HCT116 (cell line): ENCODE results near the gene CCNJL. TPM values are rescaled to one million over a fixed set of nuclear protein-coding genes. Genes with fewer than 3 reads are reported as not detected.

Experiments
- ATAC-seq: fragments of 200-7000 bp; cut with Tn5 transposase; 2 replicates; pipeline ENCODE4 v1.9.1; 2020; ENCODE audit warnings: mild to moderate bottlenecking, moderate library complexity
- BruUV-seq: library from RNA; stranded (reverse); fragments of 400-500 nt; replicated peaks from 2 replicates; lab custom pipeline; 2021; lab: Mats Ljungman, UMichigan
- CTCF ChIA-PET: fragments of 300-600 bp; sonication (Branson Sonifier 250); formaldehyde crosslinking; loops from one replicate; lab custom pipeline; 2021; ENCODE audit warnings: antibody characterized with exemption; lab: Charles Lee
- POLR2A ChIA-PET: fragments of 300-600, 350-600 bp; sonication (Branson Sonifier 250); formaldehyde crosslinking; loops from one replicate; lab custom pipeline; 2021; ENCODE audit warnings: antibody characterized with exemption; lab: Charles Lee
- RAD21 ChIA-PET, 2 experiments: fragments of 300-600 bp; sonication (Branson Sonifier 250); formaldehyde crosslinking; loops; one replicate each; lab custom pipeline; 2023; ENCODE audit warnings: low total read pairs in 2 of 2; ENCODE audit not compliant: uncharacterized antibody in 2 of 2, unreplicated experiment in 2 of 2, low non-redundant PET in 1 of 2; lab: Charles Lee
- DNase-seq: peaks from one replicate; pipeline ENCODE4 v3.0.0-alpha.2; 2010; ENCODE audit warnings: low read depth, low spot score
- H2AFZ ChIP-seq: fragments of 200-600 bp; shearing (Covaris generic), sonication (generic); 2 replicates; pipeline ENCODE4 v1.6.1; 2017; ENCODE audit warnings: low read depth, mixed run types, mixed read lengths, antibody characterized with exemption, low read length; ENCODE audit not compliant: poor library complexity, severe bottlenecking
- H3K27ac ChIP-seq: 2 replicates; pipeline ENCODE4 v1.5.1; 2012; ENCODE audit warnings: low read depth, low read length
- H3K27me3 ChIP-seq: fragments of 200-600 bp; sonication (generic); 2 replicates; pipeline ENCODE4 v1.6.1; 2016; ENCODE audit warnings: mixed run types, low read length, mixed read lengths; ENCODE audit not compliant: insufficient read depth
- H3K36me3 ChIP-seq, 2 experiments: fragments of 200-500 bp in 1 of 2; fragments of 200-600 bp in 1 of 2; sonication (Bioruptor generic) in 1 of 2; sonication (generic) in 1 of 2; 2 replicates each; pipeline versions ENCODE4 v1.5.1 to v1.6.1; 2014 to 2016; ENCODE audit warnings: low read length in 2 of 2, inconsistent platforms in 1 of 2, mixed read lengths in 1 of 2, mixed run types in 1 of 2; ENCODE audit not compliant: insufficient read depth in 2 of 2, control insufficient read depth in 1 of 2
- H3K4me1 ChIP-seq, 2 experiments: fragments of 200-600 bp in 1 of 2; sonication (generic) in 1 of 2; 2 replicates each; pipeline versions ENCODE4 v1.5.1 to v1.6.1; 2012 to 2017; ENCODE audit warnings: low read length in 2 of 2, inconsistent platforms in 1 of 2, mild to moderate bottlenecking in 1 of 2, mixed read lengths in 1 of 2, mixed run types in 1 of 2, moderate library complexity in 1 of 2; ENCODE audit not compliant: insufficient read depth in 2 of 2, control insufficient read depth in 1 of 2
- H3K4me2 ChIP-seq: fragments of 200-600 bp; sonication (generic); 2 replicates; pipeline ENCODE4 v1.6.1; 2017; ENCODE audit warnings: mixed run types, low read length, mixed read lengths
- H3K4me3 ChIP-seq, 2 experiments: fragments of 200-600 bp in 1 of 2; sonication (generic) in 1 of 2; replicated peaks in 1 of 2; 2 replicates each; pipeline ENCODE4 v1.5.1; 2011 to 2016; ENCODE audit warnings: low read length in 2 of 2, control low read depth in 1 of 2, low read depth in 1 of 2, mild to moderate bottlenecking in 1 of 2, mixed read lengths in 1 of 2, mixed run types in 1 of 2
- H3K79me2 ChIP-seq: fragments of 200-600 bp; sonication (generic); 2 replicates; pipeline ENCODE4 v1.6.1; 2017; ENCODE audit warnings: mild to moderate bottlenecking, mixed run types, low read length, moderate library complexity, mixed read lengths; ENCODE audit not compliant: insufficient read depth
- H3K9ac ChIP-seq: fragments of 200-600 bp; sonication (generic); 2 replicates; pipeline ENCODE4 v1.6.1; 2016; ENCODE audit warnings: low read length, mixed read lengths
- H3K9me2 ChIP-seq: fragments of 200-600 bp; sonication (generic), shearing (Covaris generic); 2 replicates; pipeline ENCODE4 v1.6.1; 2017; ENCODE audit warnings: mixed run types, mild to moderate bottlenecking, moderate library complexity; ENCODE audit not compliant: insufficient read depth
- H3K9me3 ChIP-seq, 2 experiments: fragments of 200-500 bp in 1 of 2; fragments of 200-600 bp in 1 of 2; sonication (Bioruptor generic) in 1 of 2; sonication (generic) in 1 of 2; 2 replicates each; pipeline ENCODE4 v1.6.1; 2014 to 2017; ENCODE audit warnings: low read length in 2 of 2, mixed read lengths in 2 of 2, inconsistent platforms in 1 of 2, low read depth in 1 of 2, mild to moderate bottlenecking in 1 of 2, mixed run types in 1 of 2, moderate library complexity in 1 of 2; ENCODE audit not compliant: control insufficient read depth in 1 of 2, insufficient read depth in 1 of 2
- H4K20me1 ChIP-seq: fragments of 200-600 bp; sonication (generic), shearing (Covaris generic); 2 replicates; pipeline ENCODE4 v1.6.1; 2017; ENCODE audit warnings: mixed run types, mild to moderate bottlenecking, moderate library complexity; ENCODE audit not compliant: insufficient read depth
- ATF3 ChIP-seq: IDR thresholded peaks from 2 replicates; pipeline ENCODE4 v1.6.1; 2012
- CBX3 ChIP-seq: IDR thresholded peaks from 2 replicates; pipeline ENCODE4 v1.6.1; 2012; ENCODE audit warnings: low read depth
- EGR1 ChIP-seq: IDR thresholded peaks from 2 replicates; pipeline ENCODE4 v1.6.1; 2012; ENCODE audit warnings: low read depth
- EZH2 ChIP-seq: fragments of 200-600 bp; sonication (generic); IDR thresholded peaks from 2 replicates; pipeline ENCODE4 v1.6.1; 2017; ENCODE audit warnings: antibody characterized with exemption, mixed run types
- EZH2phosphoT487 ChIP-seq: fragments of 200-600 bp; IDR thresholded peaks from 2 replicates; pipeline ENCODE4 v1.6.1; 2018; ENCODE audit warnings: antibody characterized with exemption, borderline replicate concordance
- FOSL1 ChIP-seq: IDR thresholded peaks from 2 replicates; pipeline ENCODE4 v1.6.1; 2012; ENCODE audit warnings: low read depth
- MAX ChIP-seq: IDR thresholded peaks from 2 replicates; pipeline ENCODE4 v1.6.1; 2012
- POLR2AphosphoS5 ChIP-seq: IDR thresholded peaks from 2 replicates; pipeline ENCODE4 v1.6.1; 2011; ENCODE audit warnings: mild to moderate bottlenecking, low read depth, low read length, moderate library complexity
- SIN3A ChIP-seq: IDR thresholded peaks from 2 replicates; pipeline ENCODE4 v1.6.1; 2012; ENCODE audit warnings: low read depth
- TCF7L2 ChIP-seq: IDR thresholded peaks from 2 replicates; pipeline ENCODE4 v1.7.0; 2011; ENCODE audit warnings: borderline replicate concordance, inconsistent platforms; ENCODE audit not compliant: insufficient read depth, insufficient read length; ENCODE audit errors: extremely low read depth
- ZNF274 ChIP-seq: fragments of 200-500 bp; sonication (Bioruptor generic); IDR thresholded peaks from 2 replicates; pipeline ENCODE4 v1.6.1; 2014; ENCODE audit warnings: mild to moderate bottlenecking, low read depth, low read length, inconsistent platforms
- intact Hi-C: fragments of 100-400 bp; cut with micrococcal nuclease; formaldehyde crosslinking; loops from 2 replicates; pipeline ENCODE4 v1.10.0; 2022
- total RNA-seq: library from RNA; stranded (reverse); gene quantifications from one replicate; pipeline ENCODE4 v1.2.1, GENCODE V29; 2021; ENCODE audit not compliant: unreplicated experiment

Gene CCNJL
- total RNA-seq, 1 experiment from 2014 or later: 2.9 TPM

GRCh38 chr5:160311491-160312133 lies 752 bp downstream of the CCNJL start:
- CTCF ChIA-PET: no interaction called here
- peak overlapping the region; percentile 42 to 71 for H3K4me3 ChIP-seq
- H3K4me2 ChIP-seq: peak overlapping the region; percentile 96
- no peak overlapping the region for H2AFZ ChIP-seq
- H3K79me2 ChIP-seq: no peaks in the 10 kb centered on the region
- no peak for ATAC-seq
- RAD21 ChIA-PET: no interaction called here
- H3K27me3 ChIP-seq: no peaks in the 10 kb centered on the region
- no TSS peak for BruUV-seq
- TF ChIP-seq POLR2AphosphoS5 (no peak), MAX (no peak), FOSL1 (no peak), ATF3 (no peak), EGR1 (no peak), CBX3 (no peak), EZH2 (no peak), SIN3A (no peak), ZNF274 (no peak), EZH2phosphoT487 (no peak), TCF7L2 (no peak)
- peaks cover 13 to 36% of the 10 kb centered on the region in 2 experiments for H3K4me1 ChIP-seq
- intact Hi-C loops: no loop called here
- H3K27ac ChIP-seq: no peak overlapping the region
- POLR2A ChIA-PET: no interaction called here
- H4K20me1 ChIP-seq: no peaks in the 10 kb centered on the region
- no peaks in the 10 kb centered on the region for H3K9me3 ChIP-seq
- no peaks in the 10 kb centered on the region for H3K36me3 ChIP-seq
- DNase-seq: no peak
- no peak overlapping the region for H3K9ac ChIP-seq
- no peaks in the 10 kb centered on the region for H3K9me2 ChIP-seq
